ENCODE data around the gene MOB2.

The MOB2 gene

DNA sequence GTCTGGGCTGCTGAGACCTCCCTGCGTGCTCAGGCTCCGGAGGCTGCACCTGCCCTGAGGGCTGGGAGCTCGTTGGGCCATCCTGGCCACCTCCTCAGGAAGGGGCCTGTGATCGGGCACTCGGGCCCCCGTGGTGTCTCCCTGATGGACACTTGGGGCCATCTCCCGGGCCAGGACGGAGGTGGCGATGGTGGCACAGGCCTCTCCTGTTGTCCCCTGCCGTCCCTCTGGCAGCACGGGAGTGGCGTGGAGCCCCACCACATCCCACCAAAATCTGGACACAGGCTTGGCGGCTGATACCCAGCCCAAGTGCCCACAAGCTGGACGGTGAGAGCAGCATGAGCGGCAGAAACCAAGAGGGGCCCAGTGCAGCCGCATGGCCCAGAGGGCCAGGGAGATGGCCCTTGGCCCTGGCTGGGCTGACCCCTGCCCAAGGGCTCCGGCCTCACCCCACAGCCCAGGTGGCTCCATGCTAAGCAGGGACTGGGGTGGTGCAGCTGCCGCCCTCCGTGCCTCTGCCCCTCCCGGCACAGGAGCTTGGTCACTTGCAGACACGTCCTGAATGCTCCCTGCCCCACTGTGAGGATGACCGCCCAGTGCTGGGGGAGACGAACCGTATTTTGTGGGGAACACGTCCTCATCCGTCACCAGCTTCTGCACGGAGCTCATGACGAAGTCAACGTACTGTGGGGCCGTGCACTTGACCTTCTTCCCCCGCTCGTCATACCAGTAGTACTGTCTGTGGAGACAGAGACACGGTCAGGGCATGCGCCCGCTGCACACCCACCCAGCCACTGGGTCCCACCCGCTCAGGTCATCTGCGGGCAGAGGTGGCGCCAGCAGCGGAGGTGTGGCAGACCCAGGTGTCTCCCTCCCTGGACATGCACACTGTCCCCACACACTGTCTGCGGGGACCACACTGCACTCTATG is 15.6 kb downstream of the MOB2 start:
- DNase-seq (ENCODE audit: low spot score), result no peak

DNA sequence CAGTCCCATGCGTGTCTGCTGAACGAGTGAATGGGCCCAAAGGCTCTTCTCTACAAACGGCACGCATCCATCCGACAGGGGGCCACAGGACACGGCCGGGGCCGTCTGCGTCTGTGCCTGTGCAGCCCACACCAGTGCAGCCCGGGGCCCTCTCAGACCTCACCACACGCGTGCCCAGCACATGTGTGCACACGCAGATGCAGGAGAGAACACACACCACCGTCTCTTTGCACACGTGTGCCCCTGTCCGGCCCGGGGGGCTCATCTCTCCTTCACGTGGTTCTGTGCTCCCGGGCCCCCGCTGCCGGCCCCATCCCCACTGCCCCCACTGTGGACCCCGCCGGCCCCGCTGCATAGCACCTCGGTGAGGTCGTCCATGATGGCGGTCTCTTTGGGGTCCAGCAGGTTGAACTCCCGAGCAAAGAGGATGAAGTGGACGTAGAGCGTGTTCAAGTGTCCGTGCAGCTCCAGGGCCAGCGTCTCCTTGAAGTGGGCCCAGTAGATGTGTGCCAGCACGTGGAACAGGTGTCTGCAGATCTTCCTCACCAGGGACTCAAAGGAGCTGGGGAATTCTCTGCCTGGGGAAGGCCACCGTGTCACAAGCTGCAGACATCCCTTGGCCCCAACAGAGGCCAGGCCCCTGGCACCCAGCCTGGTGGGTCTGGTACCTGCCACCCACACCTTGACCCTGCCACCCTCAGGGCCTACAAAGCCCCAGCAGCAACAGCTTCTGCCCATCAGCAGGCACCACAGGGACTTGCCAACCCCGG is 16.5 kb downstream of the MOB2 start:
- DNase-seq (ENCODE audit: low spot score), result no peak

DNA sequence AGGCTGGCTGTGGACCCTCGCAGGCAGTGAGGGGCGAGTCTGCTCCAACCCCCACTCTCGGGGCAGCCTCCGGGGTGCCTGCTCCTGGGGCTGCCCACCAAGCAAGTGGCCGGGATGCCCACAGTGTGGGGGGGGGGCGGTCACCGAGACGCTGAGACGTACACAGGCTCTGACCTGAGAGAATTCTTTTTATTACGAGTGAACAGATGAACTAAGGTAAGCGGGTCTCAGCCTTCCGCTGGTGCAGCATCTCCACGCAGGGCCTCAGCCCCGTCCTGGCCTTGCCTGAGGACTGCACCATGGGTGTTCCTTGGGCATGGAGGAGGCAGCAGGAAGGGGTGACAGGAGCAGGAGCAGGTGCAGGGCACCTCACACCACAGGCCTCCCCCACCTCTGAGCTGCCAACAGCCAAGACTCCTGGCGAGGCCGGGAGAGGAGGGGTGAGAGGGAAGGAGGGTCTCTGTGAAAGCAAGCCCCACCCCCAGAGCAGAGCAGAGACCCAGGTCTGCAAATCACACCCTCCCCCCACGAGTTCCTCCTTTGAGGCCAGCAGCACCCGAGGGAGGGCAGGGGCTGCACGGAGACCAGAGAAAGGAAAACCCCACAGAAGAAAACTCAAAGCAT is 17.2 kb downstream of the MOB2 start:
- DNase-seq (ENCODE audit: low spot score), result no peak

DNA sequence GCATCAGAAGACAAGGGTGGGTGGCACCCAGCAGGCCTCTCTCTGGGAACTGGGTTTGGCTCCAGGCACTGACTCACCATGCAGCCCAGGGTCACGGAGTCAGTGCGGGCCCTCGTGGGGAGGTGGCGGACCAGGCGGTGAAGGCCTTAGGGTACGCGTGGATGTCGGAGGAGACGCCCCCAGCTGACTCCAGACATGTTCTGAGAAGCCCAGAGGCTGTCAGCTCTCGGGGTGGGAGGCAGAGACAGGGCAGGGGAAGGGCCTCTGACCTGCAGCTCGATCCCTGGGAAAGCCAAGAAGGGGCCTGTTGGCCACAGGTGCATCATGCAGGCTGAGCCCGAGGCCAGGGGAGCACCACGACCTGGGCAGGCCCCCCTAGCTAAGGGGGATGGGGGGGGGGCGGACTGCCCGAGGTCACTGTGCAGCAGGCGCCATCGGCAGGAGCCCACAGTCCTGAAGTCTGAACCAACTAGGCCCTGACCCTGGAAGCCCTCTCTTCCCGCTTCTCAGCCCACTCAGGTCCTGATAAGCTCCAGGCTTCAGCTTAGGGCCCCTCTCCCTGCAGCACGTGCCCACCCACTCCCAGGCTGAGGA is 18.0 kb downstream of the MOB2 start:
- DNase-seq (ENCODE audit: low spot score), result no peak

DNA sequence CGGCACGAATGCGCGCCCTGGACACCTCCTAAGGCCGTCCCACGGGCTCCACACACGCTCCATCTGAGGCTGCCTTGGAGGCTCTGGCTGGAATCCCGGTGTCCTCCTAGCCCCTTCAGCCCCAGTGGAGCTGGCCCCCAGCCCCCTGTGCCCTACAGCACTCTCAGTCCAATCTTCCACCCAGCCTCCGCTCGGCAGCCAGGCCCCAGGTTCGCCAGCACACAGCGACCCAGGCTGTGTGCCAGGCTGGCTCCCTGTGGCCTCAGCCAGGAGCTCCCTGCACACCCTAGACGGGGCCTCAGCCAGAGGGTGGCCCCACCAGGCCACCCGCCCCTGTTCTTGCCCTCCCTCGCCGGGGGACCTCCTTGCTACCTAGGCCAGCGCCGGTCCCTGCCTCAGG is 18.6 kb downstream of the MOB2 start:
- DNase-seq (ENCODE audit: low spot score), result no peak

DNA sequence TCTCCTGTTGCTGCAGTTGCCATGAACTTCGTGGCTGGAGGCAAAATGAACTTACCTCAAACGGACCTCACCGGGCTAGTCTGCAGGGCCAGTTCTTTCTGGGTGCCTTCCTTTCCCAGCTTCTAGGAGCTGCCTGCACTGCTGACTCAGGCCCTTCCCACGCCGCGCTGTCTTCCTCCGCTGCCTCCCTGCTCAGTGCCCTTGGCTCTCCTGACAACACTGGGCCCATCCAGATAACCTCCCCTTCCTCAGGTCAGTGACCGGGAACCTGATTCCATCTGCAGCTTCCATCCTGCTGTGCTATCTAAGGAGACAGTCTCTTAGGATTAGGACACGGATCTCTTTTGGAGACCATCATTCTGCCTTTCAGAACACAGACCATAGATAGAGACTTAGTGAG is 19.3 kb downstream of the MOB2 start:
- no peak for DNase-seq (ENCODE audit: low spot score)

DNA sequence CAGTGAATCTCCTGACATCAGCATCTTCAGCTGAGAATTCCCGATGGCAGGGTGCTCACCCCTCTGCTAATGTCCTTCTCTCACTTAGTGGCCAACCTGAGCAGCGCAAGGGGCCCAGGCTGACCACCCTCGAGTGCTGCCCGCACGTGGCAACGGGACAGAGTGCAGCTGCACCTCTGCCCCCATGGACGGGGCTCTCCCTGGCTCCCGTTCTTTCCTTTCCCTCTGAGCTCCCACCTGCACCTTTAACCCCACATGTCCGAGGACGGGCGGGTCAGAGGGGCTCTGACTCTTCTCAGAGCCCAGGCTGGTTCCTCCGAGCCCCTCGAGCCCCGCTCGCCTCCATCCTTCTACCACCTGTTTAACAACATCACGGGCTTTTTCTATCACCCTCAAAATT is 19.8 kb downstream of the MOB2 start:
- DNase-seq (ENCODE audit: low spot score), result no peak

DNA sequence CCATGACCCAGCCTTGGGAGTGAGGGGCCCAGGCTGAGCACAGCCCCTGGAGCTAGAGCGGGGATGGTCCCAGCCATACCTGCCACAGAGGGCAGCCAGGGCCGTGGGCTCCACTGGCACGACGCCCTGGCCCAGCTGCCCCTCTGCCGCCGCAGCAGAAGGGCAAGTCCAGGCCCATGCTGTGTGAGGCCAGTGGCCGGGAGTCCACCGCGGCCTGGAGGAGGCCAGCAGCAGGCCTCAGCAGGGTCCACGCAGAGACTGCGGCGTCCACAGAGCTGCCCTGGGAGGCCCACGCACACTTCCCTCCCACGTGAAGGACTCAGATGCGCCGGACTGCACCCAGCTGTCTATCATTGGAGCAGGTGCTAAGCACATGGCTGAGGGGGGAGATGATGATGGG is 23.5 kb downstream of the MOB2 start:
- no peak for DNase-seq (ENCODE audit: low spot score)

DNA sequence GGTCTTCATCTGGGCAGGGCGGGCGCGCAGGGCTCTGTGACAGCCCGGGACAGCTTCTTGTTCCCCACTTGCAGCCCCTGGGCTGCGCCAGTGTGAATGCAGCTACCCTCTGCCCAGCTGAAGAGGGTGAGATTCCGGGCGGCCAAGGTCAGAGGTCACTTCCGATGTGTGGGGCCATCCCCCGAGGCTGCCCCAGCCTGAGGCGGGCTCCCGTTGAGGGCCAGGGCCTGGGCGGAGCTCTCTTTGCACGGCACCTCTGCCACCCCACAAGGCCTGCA is 23.9 kb downstream of the MOB2 start:
- no peak for DNase-seq (ENCODE audit: low spot score)

DNA sequence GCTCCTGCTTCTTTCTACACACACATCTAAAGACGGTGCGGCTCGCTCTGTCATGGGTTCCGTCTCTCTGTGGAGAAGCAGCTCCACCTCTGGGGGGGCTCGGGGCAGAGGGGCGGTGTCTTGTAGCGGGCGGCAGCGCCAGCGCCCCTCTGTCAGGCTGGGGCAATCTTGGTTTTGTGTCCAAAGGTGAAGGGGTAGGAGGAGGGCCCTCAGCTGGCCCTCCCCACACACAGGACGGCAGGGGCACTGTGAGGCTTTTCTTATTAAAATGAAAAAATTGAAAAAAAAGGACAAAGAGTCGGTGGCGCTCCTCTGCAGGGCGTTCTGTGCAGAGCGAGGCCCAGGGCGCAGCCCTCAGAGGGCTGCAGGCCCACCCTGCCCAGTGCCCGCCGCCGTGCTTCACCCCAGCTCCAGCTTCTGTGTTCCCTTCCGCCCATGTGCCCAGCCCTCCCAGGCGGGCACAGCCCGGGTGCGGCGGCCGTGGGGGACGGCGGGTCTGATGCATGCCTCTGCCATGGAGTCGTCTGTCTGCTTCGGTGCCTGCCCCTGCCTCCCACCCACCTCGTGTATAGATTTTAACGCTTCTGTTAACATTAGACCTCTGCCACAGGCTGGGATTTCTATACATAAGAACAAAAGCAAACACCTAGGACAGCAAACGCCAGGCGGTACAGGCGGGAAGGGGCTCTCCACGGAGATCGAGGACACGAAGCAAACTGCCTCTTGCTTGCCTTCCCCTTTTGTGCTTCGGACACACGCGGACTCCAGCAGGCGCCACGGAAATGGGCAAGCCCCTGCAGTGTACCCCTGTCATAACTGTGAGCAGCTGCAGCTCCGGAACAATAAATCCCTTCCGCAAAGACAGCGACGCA is 24.5 kb downstream of the MOB2 start:
- no peak for DNase-seq (ENCODE audit: low spot score)

DNA sequence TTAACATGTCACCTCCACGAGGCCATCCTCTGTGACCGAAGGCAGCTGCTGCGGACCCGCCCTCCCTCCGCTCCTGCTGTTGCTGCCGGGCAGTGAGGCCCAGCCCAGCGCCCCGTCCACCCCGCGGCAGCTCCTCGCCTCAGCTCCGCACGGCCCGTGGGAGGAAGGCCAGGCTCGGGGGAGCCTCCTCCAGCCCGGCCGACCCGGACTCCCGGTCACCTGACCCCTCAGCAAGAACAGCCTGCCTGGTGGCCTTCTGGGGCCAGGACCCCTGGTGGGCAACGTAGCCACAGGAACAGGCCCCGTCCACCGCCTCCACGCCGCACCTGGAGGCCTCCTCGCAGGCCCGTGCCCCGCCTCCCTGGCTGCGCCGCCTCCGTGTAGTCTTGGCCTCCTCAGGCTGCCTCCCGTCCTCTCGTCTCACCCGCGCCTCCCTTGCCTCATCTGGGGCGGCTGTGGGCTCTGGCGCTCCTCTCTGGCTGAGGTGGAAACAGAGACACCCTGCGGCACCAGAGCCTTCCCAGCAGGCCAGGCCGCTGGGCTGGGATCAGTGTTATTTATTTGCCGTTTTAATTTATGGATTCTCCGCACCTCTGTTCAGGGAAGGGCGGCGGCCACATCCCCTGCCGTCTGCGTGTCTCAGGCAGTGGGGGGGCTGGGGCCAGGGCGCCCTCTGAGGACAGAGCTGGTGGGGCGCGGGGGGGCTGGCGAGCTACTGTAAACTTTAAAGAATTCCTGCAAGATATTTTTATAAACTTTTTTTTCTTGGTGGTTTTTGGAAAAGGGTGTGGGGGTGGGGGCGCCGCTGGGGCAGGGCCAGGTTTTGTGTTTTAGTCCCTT is 25.4 kb downstream of the MOB2 start:
- no peak for DNase-seq (ENCODE audit: low spot score)

DNA sequence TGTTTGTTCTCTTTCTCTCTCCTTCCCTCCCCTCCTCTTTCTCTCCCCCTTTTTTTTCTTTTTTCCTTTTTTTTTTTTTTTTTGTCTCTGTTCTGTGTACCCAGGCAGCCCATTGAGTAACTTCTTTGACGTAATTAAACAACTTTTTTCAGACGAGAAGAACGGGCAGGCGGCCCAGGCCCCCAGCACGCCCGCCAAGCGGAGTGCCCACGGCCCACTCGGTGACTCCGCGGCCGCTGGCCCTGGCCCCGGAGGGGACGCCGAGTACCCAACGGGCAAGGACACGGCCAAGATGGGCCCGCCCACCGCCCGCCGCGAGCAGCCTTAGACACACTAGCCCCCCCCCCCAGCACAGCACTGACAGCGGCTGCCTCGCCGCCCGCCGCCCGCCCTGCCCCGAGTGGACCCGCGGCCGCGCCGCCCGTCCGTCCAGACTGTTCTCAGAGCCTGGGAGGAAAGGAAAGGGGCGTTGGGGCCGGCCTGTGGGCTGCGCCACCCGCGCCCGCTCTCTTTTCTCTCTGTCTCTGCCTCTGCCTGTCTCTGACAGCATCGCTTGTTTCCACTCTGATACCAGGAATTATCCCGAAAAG is 26.1 kb downstream of the MOB2 start:
- no peak for DNase-seq (ENCODE audit: low spot score)

DNA sequence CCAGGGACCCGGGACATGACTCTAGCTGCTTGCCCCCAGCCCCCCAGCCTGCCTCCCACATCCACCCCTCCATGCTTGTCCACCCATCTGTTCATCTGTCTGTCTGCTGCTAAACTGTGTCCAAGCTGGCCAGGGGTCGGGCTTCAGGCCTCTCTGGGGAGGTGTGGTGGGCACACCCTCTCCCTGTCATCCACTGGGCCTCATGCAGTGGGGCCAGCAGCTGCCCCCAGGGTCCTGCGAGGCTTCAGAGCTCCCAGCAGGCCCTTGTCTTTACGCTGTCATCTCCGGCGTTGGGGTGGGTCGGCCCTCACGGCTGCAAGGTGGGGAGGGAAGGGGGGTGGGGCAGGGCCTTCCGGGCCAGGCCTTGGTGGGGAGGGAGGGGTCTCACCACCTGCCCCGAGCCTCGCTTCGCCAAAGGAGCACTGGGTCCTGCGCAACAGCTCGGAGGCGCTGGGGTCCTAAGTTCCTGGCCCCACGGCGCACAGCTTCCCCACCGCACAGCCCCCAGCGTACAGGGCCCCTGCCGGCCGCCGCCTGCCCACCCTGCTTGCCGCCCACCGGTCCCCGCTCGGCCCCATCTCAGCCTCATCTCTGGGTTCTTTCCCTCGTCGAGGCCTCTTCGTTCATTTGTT is 26.7 kb downstream of the MOB2 start:
- no peak for DNase-seq (ENCODE audit: low spot score)

DNA sequence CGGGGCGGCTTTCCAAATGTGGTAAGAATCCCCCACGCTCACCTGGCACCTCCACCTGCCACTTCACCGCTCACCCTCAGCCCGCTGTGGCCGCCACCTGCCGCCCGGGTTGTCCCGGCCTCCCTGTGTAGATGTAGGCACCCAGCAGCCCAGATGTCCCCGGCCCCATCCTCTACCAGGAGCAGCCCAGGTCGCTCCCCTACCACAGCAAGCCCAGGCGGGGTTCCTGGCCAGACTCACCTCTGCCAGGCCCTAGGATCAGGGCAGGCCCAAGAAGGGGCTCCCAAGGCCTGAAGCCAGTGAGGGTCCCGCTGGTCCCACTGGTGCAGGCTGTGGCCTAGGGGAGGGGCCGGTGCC is 27.4 kb downstream of the MOB2 start:
- DNase-seq (ENCODE audit: low spot score), result no peak

DNA sequence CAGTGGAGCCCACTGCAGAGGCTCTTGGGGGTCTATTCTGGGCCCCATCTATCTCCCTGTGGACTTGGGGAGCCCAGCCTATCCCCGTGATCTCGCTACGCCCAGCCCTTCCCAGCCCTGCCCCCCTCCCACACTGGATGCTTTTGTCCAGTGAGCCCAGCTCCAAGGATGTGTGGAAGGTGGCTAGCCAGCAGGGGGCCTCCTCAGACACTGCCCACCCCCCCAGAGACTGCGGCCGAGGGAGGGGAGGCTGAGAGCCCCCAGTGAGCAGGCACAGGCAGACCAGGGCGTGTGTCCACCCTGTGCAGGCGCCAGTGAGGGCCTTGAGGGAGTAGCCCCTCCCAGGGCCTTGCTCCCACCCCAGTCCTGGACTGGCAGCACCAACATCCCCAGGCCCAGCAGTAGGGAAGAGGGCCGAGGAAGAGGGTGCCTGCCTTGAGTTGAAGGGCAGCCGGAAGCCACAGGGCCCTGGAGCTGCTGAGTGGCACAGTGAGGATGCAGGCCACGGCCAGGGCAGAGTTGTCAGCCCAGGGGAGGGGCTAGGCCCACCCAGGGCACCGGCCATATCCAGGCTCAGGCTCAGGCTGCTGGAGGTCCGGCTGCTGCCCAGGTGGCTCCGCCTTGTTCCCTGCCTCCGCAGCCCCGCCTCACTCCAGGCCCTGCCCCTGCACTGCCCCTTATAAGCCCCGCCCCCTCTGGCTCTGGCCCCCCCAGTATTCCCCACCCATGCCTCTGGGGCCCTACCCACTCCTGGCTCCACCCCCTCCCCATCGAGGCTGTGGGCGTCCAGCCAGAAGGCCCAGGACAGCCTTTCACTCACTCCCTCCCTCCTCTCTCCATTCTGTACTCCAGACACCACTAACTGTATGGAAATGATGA is 28.0 kb downstream of the MOB2 start:
- DNase-seq (ENCODE audit: low spot score), result no peak

DNA sequence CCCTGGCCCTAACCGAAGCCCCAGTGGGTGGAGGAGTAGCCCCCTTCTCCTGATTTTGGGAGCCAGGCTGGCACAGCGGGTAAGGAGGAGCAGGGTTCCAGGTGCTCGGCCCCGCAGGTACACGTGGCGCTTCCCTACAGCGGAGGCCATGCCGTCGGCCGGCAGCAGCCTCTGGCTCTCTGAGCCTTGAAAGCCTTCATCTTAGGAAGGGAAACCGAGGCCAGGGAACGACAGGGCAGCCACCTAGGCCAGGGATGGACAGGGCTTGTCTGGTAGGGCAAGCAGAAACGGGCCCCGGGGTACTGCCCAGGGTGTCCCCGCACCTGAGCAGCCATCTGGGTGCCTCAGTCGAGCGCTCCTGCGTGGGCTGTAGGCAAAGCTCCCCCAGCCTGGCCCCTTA is 28.7 kb downstream of the MOB2 start:
- DNase-seq (ENCODE audit: low spot score), result no peak

DNA sequence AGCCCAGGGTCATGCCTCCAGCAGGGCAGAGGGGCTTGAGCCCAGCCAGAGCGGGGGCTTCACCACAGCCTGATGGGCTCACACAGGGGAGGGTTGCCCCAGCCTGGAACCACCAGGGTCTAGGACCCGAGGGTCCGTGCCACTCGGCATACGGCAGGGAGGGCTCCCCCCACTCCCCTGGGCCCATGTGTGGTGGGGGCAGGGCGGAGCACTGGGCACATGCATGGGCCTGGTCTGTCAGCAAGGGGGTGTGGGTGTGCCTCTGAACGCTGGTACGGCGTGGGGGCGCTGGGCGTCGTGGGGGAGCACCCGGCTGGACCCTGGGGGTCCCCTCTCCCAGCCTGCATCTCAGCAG is 29.3 kb downstream of the MOB2 start:
- no peak for DNase-seq (ENCODE audit: low spot score)

DNA sequence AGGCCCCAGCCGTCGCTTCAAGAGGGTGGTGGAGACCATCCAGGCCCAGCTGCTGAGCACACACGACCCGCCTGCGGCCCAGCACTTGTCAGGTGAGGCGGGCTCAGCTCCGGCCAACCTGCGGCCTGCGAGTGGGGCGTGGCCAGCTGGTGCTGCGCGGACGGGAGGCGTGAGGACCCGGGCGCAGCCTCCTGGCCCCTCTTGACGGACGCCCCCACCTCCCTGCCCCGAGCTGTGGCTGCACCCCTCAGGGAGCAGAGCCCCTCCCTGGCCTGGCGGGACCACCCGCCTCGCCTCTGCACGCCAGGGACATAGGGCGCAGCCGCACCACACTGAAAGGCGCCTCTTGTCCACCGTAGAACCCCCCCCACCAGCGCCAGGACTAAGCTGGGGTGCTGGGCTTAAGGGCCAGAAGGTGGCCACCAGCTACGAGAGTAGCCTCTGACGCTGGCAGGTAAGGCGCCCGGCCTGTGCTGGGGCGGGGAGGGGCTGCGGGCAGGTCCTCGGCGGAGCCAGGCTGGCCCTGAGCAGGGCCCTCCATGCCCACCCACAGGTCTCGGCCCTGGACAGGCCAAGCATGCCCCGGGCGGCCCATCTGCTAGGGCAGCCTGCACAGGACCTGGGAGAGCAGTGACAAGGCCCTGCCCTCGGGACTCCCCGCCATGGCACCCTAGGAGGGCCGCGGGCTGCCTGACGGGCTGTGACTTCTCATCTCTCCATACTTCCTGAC is 29.8 kb downstream of the MOB2 start:
- no peak for DNase-seq (ENCODE audit: low spot score)

DNA sequence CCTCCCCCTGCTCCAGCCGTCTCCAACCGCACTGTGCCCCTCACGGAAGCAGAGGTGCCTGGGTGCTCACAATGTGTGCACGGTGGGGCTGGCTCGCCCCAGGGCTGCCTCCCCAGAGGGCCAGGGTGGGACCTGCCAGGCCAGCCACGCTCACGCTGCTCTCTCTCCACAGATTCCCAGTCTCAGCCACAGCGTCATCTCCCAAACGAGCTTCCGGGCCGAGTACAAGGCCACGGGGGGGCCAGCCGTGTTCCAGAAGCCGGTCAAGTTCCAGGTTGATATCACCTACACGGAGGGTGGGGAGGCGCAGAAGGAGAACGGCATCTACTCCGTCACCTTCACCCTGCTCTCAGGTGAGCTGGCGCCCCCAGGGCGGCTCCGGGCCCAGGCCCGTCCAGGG is 30.4 kb downstream of the MOB2 start:
- DNase-seq (ENCODE audit: low spot score), result no peak
